Measurements from ENCODE around the gene WDR45B. TPM values are rescaled to one million over a fixed set of nuclear protein-coding genes. Genes with fewer than 3 reads are reported as not detected.

The WDR45B gene
- total RNA-seq, 4 donors from 2014 or later = 57.3 to 81.4 (median 74.4) TPM

- peaks cover 5 to 13% (median 9%) of the 10 kb centered on the region in 4 donors for H3K4me1 ChIP-seq
- 92% methylated on average over 21 of the region's 24 CpGs for WGBS
- H3K36me3 ChIP-seq = peaks cover 20 to 96% (median 76%) of the 10 kb centered on the region in 4 donors
- no peak for DNase-seq (ENCODE audit: extremely low spot score)
- TF ChIP-seq POLR2A (IDR thresholded peaks at IDR 0.05; ENCODE audit: low read depth) (no peak), POLR2AphosphoS5 (IDR thresholded peaks at IDR 0.05) (no peak)
- no peaks in the 10 kb centered on the region for H3K27me3 ChIP-seq
- intact Hi-C loops (cut with DNase I) = no loop called here
- no peak overlapping the region for H3K4me3 ChIP-seq
- H3K9me3 ChIP-seq = no peaks in the 10 kb centered on the region
- H3K27ac ChIP-seq (replicated peaks in 1 of 4) = no peak overlapping the region
These were observed 46.7 kb downstream of the WDR45B start for GRCh38 chr17:82601447-82602000.

DNA sequence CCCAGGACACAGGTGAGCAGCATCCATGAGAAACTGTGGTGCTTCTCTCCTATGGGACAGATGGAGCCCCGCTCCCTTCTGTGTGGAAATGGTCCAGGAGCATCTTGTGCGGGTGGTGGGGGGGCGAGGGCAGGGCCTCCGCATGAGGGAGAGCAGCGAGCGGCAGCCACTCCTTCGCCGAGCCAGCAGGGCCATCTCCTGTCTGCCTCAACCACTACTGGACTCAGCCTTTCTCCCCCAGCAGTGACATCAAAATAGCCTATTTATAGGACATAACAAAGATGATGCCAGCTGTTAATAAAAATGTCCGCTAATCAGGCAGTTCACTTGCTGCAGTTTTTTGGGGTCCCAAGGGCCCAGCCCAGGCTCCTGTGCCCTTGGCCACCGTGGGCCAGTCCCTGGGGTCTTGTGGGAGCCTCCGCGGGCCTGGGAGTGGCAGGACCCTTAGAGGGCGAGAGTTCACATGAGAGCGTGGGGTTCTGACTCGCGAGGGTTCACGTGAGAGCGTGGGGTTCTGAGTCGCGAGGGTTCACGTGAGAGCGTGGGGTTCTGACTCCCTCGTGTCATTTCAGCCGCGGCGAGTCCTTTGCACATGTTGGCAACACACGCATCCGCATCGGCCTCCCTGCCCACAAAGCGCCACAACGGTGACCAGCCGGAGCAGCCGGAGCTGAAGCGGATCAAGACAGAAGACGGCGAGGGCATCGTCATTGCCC, 47.4 kb downstream of the WDR45B start:
- Histone ChIP-seq H3K4me3 (no peak overlapping the region), H3K27ac (replicated peaks in 1 of 4) (no peak overlapping the region), H3K9me3 (no peaks in the 10 kb centered on the region), H3K36me3 (peaks cover 20 to 96% (median 76%) of the 10 kb centered on the region in 4 donors), H3K27me3 (no peaks in the 10 kb centered on the region), H3K4me1 (peaks cover 5 to 13% (median 9%) of the 10 kb centered on the region in 4 donors)
- TF ChIP-seq EP300 (IDR thresholded peaks at IDR 0.05) (no peak), POLR2A (IDR thresholded peaks at IDR 0.05; ENCODE audit: low read depth) (no peak), CTCF (IDR thresholded peaks at IDR 0.05) (no peak), POLR2AphosphoS5 (IDR thresholded peaks at IDR 0.05) (no peak)
- no peak for DNase-seq (ENCODE audit: extremely low spot score)
- 93% methylated on average over 36 of the region's 37 CpGs for WGBS
- intact Hi-C loops (cut with DNase I) = no loop called here

GRCh38 chr17:82599674-82600661, 48.3 kb downstream of the WDR45B start:
- H3K9me3 ChIP-seq = no peaks in the 10 kb centered on the region
- intact Hi-C loops (cut with DNase I) = no loop called here
- H3K36me3 ChIP-seq = peaks cover 25 to 97% (median 76%) of the 10 kb centered on the region in 4 donors
- 97% methylated on average over 21 of the region's 26 CpGs for WGBS
- no peak for DNase-seq (ENCODE audit: extremely low spot score)
- no peak overlapping the region for H3K4me3 ChIP-seq
- peaks cover 5 to 21% (median 9%) of the 10 kb centered on the region in 4 donors for H3K4me1 ChIP-seq
- no peak overlapping the region for H3K27ac ChIP-seq (replicated peaks in 1 of 4)
- H3K27me3 ChIP-seq = no peaks in the 10 kb centered on the region
- no peak for TF ChIP-seq POLR2AphosphoS5 (IDR thresholded peaks at IDR 0.05)
- no peak for TF ChIP-seq POLR2A (IDR thresholded peaks at IDR 0.05; ENCODE audit: low read depth)
- no peak for TF ChIP-seq CTCF (IDR thresholded peaks at IDR 0.05)
- no peak for TF ChIP-seq EP300 (IDR thresholded peaks at IDR 0.05)

DNA sequence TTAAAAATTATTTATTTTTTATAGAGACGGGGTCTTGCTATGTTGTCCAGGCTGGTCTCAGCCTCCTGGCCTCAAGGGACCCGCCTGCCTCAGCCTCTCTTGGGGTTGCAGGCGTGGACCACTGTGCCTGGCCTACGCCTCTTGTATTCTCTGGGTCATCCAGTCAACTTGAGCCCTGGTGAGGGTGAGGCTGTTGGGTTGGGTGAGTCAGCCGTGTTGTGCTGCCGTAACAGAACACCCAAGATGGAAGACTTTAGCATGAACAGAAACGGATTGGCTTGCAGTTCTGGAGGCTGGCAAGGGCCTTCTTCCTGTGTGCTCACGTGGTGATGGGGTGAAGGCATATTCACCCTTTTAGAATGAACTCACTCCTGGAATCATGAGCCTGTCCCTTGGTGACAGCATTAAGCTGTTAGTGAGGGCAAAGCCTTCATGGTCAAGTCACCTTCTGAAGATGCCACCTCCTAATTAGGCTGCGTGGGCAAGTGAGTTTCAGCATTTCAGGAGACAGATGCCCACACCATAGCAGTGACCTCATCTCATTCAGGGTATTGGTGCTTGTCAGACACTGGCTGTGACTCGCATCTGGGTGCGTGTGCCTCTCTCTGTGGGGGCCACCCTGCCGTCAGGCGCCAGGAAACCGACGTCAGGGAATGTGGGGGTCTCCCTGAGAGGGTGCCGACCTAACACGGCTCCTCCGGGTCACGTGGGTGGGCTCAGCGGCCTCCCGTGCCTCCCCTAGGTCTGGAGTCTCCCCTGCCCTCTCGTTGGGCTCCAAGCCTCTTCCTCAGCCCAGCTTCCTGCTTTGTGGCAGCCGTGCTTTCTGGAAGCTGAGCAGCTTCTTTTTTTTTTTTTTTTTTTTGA, 49.8 kb downstream of the WDR45B start:
- H3K27me3 ChIP-seq = no peaks in the 10 kb centered on the region
- intact Hi-C loops (cut with DNase I) = no loop called here
- TF ChIP-seq EP300 (IDR thresholded peaks at IDR 0.05) = no peak
- TF ChIP-seq CTCF (IDR thresholded peaks at IDR 0.05) = no peak
- no peak for TF ChIP-seq POLR2A (IDR thresholded peaks at IDR 0.05; ENCODE audit: low read depth)
- TF ChIP-seq POLR2AphosphoS5 (IDR thresholded peaks at IDR 0.05) = no peak
- DNase-seq (ENCODE audit: extremely low spot score) = no peak
- no peaks in the 10 kb centered on the region for H3K9me3 ChIP-seq
- H3K4me1 ChIP-seq = peaks cover 9 to 31% (median 22%) of the 10 kb centered on the region in 4 donors
- WGBS = 82% methylated on average over 18 of the region's 23 CpGs
- no peak overlapping the region for H3K4me3 ChIP-seq
- H3K27ac ChIP-seq (replicated peaks in 1 of 4) = no peak overlapping the region
- peaks cover 25 to 85% (median 63%) of the 10 kb centered on the region in 4 donors for H3K36me3 ChIP-seq

Data from esophagus muscularis mucosa (tissue), 4 donors.